Measurements from ENCODE around the gene CCNG2. TPM values are rescaled to one million over a fixed set of nuclear protein-coding genes. Genes with fewer than 3 reads are reported as not detected.

Gene CCNG2
- total RNA-seq, 1 experiment from 2014 or later, result 34.1 TPM

GRCh38 chr4:77152421-77152820 is 4.6 kb upstream of the CCNG2 start:
- Histone ChIP-seq H3K4me2 (ENCODE audit: low read length) (no peak overlapping the region), H3K79me2 (ENCODE audit: insufficient read depth, low read length) (no peaks in the 10 kb centered on the region), H3K4me1 (ENCODE audit: control insufficient read depth in 1 of 2, insufficient read depth in 2 of 2, low read length in 2 of 2) (peaks cover 8 to 10% of the 10 kb centered on the region in 2 experiments; a peak in 3 of 4 replicates), H3K9ac (ENCODE audit: low read length) (no peak overlapping the region), H2AFZ (ENCODE audit: low read depth, low read length, poor library complexity, severe bottlenecking) (no peak overlapping the region), H3K9me3 (ENCODE audit: control insufficient read depth in 1 of 2, insufficient read depth in 1 of 2, low read depth in 1 of 2, low read length in 2 of 2) (no peaks in the 10 kb centered on the region), H3K27me3 (ENCODE audit: insufficient read depth, low read length) (no peaks in the 10 kb centered on the region), H3K9me2 (ENCODE audit: insufficient read depth) (no peaks in the 10 kb centered on the region), H4K20me1 (ENCODE audit: insufficient read depth) (no peaks in the 10 kb centered on the region), H3K27ac (ENCODE audit: low read depth, low read length) (no peak overlapping the region), H3K4me3 (replicated peaks in 1 of 2; ENCODE audit: low read depth in 1 of 2, low read length in 2 of 2) (no peak overlapping the region), H3K36me3 (ENCODE audit: control insufficient read depth in 1 of 2, insufficient read depth in 2 of 2, low read length in 2 of 2) (no peaks in the 10 kb centered on the region)
- DNase-seq (ENCODE audit: low read depth, low spot score) (no peak), ATAC-seq (no peak)
- RAD21 ChIA-PET (ENCODE audit: low non-redundant PET in 1 of 2, low total read pairs in 2 of 2, uncharacterized antibody in 2 of 2, unreplicated experiment in 2 of 2), result no interaction called here
- intact Hi-C loops (cut with micrococcal nuclease), result no loop called here
- CTCF ChIA-PET, result no interaction called here
- POLR2A ChIA-PET, result no interaction called here
- TF ChIP-seq MAX (IDR thresholded peaks at IDR 0.05), result no peak
- no peak for TF ChIP-seq FOSL1 (IDR thresholded peaks at IDR 0.05; ENCODE audit: low read depth)
- TF ChIP-seq ZFX (IDR thresholded peaks at IDR 0.05), result no peak
- TF ChIP-seq SP1 (IDR thresholded peaks at IDR 0.05; ENCODE audit: low read depth), result 0 out of 2 replicates have a peak, but pooled peaks have one; percentile 13
- TF ChIP-seq EZH2 (IDR thresholded peaks at IDR 0.05), result no peak
- TF ChIP-seq ELF1 (IDR thresholded peaks at IDR 0.05; ENCODE audit: borderline replicate concordance, low read depth), result no peak
- BruUV-seq (replicated peaks), result no TSS peak

GRCh38 chr4:77153006-77153405 is 4.0 kb upstream of the CCNG2 start:
- ATAC-seq, result no peak
- Histone ChIP-seq H2AFZ (ENCODE audit: low read depth, low read length, poor library complexity, severe bottlenecking) (no peak overlapping the region), H3K27ac (ENCODE audit: low read depth, low read length) (no peak overlapping the region), H3K4me2 (ENCODE audit: low read length) (no peak overlapping the region), H3K36me3 (ENCODE audit: control insufficient read depth in 1 of 2, insufficient read depth in 2 of 2, low read length in 2 of 2) (no peaks in the 10 kb centered on the region), H3K79me2 (ENCODE audit: insufficient read depth, low read length) (no peaks in the 10 kb centered on the region), H4K20me1 (ENCODE audit: insufficient read depth) (no peaks in the 10 kb centered on the region), H3K27me3 (ENCODE audit: insufficient read depth, low read length) (no peaks in the 10 kb centered on the region), H3K4me1 (ENCODE audit: control insufficient read depth in 1 of 2, insufficient read depth in 2 of 2, low read length in 2 of 2) (peaks cover 8 to 10% of the 10 kb centered on the region in 2 experiments; a peak in 3 of 4 replicates), H3K4me3 (replicated peaks in 1 of 2; ENCODE audit: low read depth in 1 of 2, low read length in 2 of 2) (no peak overlapping the region), H3K9me2 (ENCODE audit: insufficient read depth) (no peaks in the 10 kb centered on the region), H3K9me3 (ENCODE audit: control insufficient read depth in 1 of 2, insufficient read depth in 1 of 2, low read depth in 1 of 2, low read length in 2 of 2) (no peaks in the 10 kb centered on the region), H3K9ac (ENCODE audit: low read length) (no peak overlapping the region)
- intact Hi-C loops (cut with micrococcal nuclease), result no loop called here
- TF ChIP-seq MAX (IDR thresholded peaks at IDR 0.05), result no peak
- TF ChIP-seq YY1 (IDR thresholded peaks at IDR 0.05; ENCODE audit: extremely low read depth, insufficient replicate concordance, low read depth, low read length), result no peak
- TF ChIP-seq ZNF274 (IDR thresholded peaks at IDR 0.05; ENCODE audit: low read depth, low read length), result no peak
- no peak for TF ChIP-seq EZH2 (IDR thresholded peaks at IDR 0.05)
- BruUV-seq (replicated peaks), result no TSS peak
- CTCF ChIA-PET, result no interaction called here
- POLR2A ChIA-PET, result interaction anchor here (0.6 kb wide), 1 partner anchor 11 kb away, joined by 3 read pairs; no protein-coding TSS in a partner anchor
- DNase-seq (ENCODE audit: low read depth, low spot score), result no peak
- RAD21 ChIA-PET (ENCODE audit: low non-redundant PET in 1 of 2, low total read pairs in 2 of 2, uncharacterized antibody in 2 of 2, unreplicated experiment in 2 of 2), result no interaction called here
